ENCODE data around the gene HILPDA.

HILPDA gene, protein sequence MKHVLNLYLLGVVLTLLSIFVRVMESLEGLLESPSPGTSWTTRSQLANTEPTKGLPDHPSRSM

DNA sequence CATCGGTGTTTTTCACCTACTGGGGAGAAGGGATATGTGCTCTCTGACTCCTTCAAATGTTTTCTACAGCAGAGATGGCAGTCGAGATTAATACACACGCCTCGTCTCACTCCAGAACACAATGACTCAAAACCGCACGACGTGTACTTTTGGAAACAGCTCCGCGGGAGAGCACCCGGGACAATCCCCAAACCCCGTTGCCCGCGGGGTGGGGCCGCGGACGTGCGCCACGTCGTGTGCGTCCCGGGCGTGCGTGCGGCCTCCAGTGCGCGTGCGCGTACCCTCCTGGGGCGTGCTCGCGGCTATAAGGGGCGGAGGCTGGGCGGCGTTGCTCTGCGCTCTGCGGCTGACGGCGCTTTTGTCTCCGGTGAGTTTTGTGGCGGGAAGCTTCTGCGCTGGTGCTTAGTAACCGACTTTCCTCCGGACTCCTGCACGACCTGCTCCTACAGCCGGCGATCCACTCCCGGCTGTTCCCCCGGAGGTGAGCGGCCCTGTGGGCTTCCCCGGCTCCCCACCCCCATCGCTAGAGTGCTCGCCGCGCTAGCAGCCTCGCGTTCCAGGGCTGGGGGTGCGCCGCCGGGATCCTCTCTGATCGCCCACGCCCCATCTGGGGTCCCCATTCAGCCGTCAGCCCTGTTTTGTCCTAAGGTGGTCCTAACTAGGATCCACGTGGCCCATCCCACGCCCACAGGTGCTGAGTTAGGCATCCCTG, at the start of gene HILPDA:
Gene HILPDA, plus strand, starts transcription at position 336 of the 712 bp plus-strand sequence. CDS start 1,391 bp downstream, outside the sequence.
- DNase-seq (ENCODE audit: low read depth): peak; percentile 95

- no peak for DNase-seq (ENCODE audit: low read depth)
Observed at GRCh38 chr7:128406314-128407232, 49.1 kb upstream of the HILPDA start.

GRCh38 chr7:128407233-128407589, 48.5 kb upstream of the HILPDA start:
- DNase-seq (ENCODE audit: low read depth): no peak

DNA sequence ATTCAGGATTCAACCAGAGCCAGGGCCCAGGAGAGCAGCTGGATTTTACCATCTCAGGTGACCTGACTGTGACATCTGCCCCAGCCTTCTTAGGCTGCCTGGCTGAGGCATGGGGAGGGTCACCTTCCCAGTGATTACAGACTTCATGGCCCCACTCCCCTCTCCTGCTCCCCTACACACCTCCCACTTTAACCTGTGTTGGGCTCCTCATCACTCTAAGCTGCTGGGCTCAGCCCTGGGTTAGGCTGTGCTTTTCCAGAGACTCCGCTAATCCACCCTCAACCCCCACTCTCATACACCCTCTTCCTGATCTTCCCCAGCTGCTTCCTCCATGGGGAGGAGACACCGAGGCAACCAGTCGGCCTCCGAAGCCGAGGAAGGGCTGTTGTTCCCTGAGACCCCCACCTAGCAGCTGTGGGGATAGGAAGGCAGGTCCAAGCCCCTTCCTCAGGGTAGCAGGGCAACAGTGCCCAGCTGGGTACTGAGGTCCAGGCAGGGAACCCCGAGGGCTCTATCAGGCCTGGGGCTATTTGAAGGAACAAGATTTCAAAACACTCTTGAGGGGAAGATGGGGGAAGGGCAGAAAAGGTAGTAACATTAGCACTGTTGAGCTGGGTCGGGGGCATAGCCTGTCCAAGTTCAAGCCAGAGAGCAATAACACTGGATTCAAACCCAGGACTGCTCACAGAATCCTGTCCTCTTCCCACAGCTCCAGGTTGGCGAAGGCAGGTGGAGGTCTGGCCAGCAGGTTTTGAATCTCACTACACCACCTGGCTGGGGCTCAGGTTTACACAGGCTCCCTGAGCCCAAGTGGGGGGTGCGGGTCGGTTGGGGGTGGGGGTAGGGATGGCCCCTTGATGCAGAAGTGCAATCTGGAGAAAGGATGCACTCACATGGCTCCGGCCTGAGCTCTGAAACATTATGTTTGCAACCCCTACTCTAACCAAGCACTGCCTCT, 47.6 kb upstream of the HILPDA start:
- no peak for DNase-seq (ENCODE audit: low read depth)

GRCh38 chr7:128408709-128409595, 46.7 kb upstream of the HILPDA start:
- DNase-seq (ENCODE audit: low read depth): no peak

- peak; percentile 82 for DNase-seq (ENCODE audit: low read depth)
Observed at GRCh38 chr7:128409596-128410450, 45.9 kb upstream of the HILPDA start, which contains the start of gene IMPDH1. IMPDH1 (minus strand) TSS chr7:128409982; CDS start chr7:128409901, 81 bp downstream.

- no peak for DNase-seq (ENCODE audit: low read depth)
Observed at GRCh38 chr7:128410451-128410753, 45.3 kb upstream of the HILPDA start.

- DNase-seq (ENCODE audit: low read depth): no peak
Observed at GRCh38 chr7:128415217-128415785, 40.4 kb upstream of the HILPDA start.

DNA sequence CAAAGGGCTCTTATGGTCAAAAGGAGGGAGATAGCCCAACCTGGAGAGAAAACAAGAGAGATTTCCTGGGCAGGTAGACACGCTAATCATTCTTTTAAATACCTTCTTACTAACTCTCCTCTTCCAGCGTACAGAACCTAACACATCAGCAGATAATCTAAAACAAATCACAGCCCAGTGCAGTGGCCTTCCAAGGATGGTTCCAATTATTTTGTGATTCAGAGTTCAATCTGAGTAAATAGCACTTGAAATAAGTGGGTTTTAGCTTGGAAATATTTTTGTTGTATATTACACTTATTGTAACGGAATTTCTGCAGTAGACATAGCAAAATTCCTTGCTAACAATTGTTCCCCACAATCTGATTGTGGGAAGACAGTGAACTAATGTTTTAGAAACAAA, 38.6 kb upstream of the HILPDA start:
- DNase-seq (ENCODE audit: low read depth): no peak

DNA sequence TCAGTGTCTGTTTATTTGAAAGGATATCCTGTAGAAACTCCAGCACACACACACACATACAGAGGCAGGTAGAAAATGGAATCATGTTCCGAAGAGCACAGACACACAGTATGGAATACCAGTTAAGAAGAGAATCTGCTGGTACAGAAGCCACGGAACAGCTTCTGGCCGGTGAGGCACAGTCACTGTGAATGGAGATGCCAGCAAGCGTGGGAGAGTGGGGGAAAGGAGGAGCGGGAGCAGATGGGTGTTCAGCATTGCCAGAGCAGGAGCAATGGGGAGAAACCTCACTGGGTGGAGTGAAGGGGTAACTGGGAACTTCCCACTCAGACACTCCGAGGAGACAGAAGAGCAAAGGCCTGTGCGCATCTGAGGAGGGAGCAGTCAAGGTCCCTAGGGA, 36.4 kb upstream of the HILPDA start:
- no peak for DNase-seq (ENCODE audit: low read depth)

DNA sequence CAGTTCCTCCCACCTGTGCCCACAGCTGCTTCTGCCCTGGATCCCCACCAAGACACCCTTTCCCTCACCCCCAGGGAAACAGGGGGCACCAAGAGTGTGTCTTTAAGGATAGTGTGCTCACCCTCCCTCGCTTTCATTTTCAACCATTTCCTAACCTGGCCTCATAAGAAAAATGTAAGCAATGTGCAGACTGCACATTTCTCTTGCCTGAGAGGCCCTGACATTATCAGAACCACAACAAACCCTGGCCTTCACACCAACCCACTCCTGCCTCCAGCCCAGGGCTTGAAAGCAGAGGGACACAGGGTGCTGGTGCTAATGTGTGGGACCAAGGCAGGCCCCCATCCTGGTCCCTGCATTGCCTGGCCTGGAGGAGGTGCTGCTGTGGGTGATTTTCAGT, 34.9 kb upstream of the HILPDA start:
- no peak for DNase-seq (ENCODE audit: low read depth)

- DNase-seq (ENCODE audit: low read depth): no peak
Observed at GRCh38 chr7:128421384-128421783, 34.3 kb upstream of the HILPDA start.

GRCh38 chr7:128422037-128422436, 33.6 kb upstream of the HILPDA start:
- DNase-seq (ENCODE audit: low read depth): no peak

DNA sequence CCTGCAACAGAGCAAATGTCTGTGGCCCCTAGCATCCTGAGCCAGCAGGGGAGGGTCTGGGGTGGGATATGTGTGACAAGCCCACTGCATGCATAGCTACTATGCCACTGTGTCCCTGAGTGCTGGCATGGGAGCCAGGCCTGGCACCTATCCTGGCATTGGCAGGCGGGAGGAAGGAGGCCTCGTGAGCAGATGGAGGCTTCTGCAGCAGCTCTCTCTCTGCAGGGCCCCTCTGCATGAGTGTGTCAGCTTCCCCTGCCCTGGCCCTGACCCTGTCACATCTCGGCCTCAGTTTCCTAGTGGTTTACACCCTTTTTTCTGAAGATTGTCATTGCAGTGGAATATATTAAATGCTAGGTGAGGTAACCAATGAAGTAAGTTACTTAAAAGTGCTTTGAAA, 32.8 kb upstream of the HILPDA start:
- no peak for DNase-seq (ENCODE audit: low read depth)

GRCh38 chr7:128424686-128425275, 30.9 kb upstream of the HILPDA start:
- DNase-seq (ENCODE audit: low read depth): no peak

- peak; percentile 65 for DNase-seq (ENCODE audit: low read depth)
Observed at GRCh38 chr7:128425850-128426249, 29.8 kb upstream of the HILPDA start.

DNA sequence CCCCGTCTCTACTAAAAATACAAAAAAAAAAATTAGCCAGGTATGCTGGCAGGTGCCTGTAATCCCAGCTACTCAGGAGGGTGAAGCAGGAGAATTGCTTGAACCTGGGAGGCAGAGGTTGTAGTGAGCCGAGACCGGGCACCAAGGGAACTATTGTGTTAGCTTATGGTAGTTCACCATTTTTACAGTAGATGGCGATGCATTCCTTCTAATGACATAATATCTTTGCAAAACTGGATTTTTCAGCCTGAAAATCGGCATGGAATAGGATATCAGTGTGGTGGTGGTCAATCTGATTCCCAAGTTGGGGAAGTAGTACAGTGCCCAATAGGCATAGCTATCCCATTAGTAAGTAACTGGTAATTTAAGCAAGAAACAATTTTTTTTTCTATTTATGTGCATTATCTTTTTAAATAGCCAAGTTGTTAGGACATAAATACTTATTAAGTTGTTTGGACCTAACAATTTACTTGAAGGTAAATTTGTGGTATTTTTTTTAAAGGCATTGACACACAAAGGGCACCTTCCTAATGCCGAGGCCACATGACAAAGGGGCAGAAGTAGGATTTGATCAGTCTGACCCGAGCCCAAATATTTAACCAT, 28.3 kb upstream of the HILPDA start:
- DNase-seq (ENCODE audit: low read depth): no peak

DNA sequence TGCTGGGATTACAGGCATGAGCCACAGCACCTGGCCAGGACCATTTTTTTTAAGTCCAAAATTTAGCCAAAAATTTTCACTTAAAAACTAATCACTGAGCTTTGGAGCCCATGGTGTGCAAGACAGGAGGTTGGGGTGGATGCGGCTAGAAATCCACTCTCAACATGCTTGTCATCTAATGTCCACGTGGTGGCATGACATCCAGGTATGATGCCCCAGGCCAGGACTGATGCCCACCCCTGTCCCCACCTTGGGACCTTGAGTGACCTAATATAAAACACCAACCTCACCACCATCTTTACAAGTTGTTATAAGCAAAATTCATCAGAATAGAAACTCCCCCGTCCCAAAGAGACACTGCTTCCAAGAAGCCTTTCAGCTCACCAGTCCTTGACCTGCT, 25.5 kb upstream of the HILPDA start:
- no peak for DNase-seq (ENCODE audit: low read depth)

DNA sequence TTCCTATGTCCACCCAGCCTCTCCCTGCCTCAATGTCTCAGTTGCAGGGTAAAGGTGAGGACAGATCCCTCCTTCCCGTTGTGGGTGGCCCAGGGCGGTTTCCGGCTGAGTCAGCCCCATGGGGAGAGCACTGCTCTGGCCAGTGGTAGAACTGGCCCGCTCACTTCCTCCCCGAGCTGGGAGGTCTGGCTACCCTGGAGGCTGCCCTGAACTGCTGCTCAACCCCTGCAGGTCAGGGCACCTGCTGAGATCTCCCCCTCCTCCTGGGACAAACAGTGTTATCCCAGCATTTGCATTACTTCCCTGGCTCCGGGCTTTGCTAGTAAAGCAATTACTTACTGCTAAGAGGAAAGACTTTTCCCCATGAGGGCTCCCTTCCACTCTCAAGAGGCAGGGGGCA, 24.5 kb upstream of the HILPDA start:
- no peak for DNase-seq (ENCODE audit: low read depth)

All from activated T-helper 9 cell treated with anti-CD3 and anti-CD28 coated beads, Interleukin-2, amount 50 U/mL, for 16 hours (primary cell).